Renal cortical epithelial cell (primary cell): ENCODE measurements around the gene IQCN. TPM values are rescaled to one million over a fixed set of nuclear protein-coding genes. Genes with fewer than 3 reads are reported as not detected.

Experiments used
- DNase-seq: peaks from one replicate; pipeline ENCODE4 v3.0.0-alpha.2; 2011; ENCODE audit warnings: low read depth
- total RNA-seq: library from RNA; depleted of rRNA; stranded (reverse); fragments of >200 nt; gene quantifications from 2 replicates; pipeline ENCODE4 v1.2.3, GENCODE V29; 2014

Gene IQCN
- total RNA-seq, 1 donor from 2014 or later, result 0.50 TPM

DNA sequence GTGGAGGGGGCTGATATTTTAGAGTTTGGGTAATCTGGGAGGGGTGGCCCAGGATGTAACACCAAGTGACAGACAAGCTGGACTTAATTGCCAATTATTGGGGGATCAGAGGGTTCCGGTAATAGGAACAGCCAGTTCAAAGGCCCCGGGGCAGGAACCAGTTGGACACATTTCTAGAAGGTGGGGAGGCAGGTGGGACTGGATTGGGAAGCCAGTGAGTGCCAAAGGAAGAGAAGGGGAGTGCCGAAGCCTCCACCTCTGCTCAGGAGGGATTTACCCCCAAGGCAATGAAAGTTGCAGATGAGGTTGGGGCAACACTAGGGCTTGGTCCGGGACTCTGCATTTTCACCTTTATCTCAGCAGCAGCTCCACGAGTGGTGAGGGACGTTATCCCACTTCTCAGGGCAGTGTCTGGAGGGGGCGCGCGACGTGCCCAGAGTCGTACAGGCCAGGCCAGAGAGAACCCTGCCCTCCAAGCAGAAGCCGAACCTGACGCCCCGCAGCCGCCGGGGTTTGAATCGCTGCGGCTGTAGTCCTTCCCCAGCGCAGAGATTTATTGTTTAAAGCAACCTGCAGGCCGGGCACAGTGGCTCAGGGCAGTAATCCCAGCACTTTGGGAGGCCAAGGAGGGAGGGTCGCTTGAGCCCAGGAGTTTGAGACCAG lies 12.9 kb upstream of the IQCN start:
- no peak for DNase-seq

DNA sequence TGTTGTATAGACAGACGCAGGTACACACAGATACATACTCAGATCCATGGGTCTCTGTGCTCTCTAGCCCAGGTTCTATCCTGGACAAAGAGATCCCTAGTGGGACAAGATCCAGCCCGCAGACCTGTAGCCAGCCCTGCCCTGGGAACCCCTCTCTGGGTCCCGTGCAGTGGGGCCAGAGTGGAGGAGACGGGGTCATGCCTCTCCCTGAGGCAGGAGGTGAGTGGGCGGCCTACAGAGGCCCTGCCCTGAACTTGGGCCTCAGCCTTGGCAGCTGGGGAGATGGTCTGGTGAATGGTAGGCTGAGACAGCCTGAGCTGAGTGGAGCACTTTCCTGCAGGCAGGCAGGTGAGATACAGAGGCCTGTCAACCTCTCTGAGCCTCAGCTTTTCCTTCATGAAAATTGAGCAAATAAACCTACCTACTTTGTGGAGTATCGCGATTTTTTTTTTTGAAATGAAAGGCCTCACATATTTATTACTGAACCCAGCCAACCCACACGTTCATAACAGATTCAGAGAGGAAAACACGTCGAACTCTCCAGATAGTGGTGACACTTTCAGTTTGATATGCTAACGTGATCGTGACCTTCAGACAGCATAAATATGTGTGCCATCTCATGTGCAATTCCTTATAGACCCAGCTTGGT lies 10.6 kb upstream of the IQCN start:
- no peak for DNase-seq

DNA sequence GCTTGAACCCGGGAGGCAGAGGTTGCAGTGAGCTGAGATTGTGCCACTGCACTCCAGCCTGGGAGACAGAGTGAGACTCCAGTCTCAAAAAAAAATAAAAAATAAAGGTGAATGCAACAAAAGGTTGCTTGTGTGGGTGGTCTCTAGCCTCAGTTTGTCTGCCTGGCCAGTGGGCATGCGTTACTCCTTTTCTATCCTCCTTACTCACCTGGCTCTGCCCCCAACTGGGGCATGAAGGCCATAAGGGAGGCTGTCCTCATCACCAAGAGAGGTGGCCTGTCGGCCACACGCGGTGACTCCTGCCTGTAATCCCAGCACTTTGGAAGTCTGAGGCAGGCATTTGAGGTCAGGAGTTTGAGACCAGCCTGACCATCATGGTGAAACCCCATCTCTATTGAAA lies 9.1 kb upstream of the IQCN start:
- no peak for DNase-seq

DNA sequence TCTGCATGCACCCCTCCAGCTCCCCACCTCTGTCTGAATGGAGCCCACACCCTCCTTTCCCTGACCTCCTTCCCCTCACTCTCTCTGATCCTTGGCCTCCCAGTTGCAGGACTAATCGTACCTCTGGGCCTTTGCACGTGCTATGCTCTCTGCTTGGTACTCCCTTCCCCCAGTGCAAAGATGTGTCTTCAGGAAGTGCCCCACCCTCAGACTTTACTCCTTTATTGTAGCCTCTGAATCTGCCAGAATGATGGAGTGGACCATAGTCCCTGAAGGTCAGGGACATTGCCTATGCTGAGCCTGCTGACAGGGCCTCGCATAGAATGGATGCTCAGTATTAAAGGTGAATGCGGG lies 8.5 kb upstream of the IQCN start:
- DNase-seq, result no peak

DNA sequence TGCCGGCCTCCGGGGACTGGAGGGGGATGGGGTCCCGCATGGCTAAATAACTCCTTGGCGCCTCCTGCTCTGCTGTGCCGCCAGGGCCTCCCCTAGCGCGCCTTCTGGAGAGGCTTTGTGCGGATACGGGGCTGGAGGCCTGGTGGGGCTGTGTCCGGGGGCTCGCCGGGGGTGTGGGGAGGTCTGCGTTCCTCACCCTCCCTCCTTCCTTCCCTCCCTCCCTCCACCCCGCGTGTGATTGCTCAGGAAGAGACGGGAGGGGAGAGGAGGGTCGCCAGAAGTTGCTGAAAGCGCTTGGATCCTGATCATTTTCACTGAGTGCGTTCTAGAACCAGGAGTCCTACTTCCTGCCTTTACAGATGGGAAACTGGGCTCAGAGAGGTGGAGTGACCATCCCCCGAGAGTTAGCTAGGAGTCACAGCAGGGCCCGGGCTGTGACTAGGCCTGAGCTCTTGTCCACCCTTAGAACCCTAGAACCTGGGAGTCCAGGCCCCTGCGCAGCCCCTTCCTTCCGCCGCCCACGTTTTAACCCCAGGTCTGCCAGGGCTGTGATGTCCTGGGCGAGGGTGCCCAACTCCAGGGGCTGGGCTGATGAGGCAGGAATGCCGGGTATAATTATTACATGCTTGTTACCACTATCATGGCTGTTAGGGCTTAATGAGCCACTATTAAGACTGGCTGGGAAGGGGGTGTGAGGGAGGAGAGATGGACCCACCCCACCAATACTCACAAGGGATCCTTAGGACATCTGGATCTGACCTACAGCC lies 8.0 kb upstream of the IQCN start:
- DNase-seq, result peak; percentile 49

DNA sequence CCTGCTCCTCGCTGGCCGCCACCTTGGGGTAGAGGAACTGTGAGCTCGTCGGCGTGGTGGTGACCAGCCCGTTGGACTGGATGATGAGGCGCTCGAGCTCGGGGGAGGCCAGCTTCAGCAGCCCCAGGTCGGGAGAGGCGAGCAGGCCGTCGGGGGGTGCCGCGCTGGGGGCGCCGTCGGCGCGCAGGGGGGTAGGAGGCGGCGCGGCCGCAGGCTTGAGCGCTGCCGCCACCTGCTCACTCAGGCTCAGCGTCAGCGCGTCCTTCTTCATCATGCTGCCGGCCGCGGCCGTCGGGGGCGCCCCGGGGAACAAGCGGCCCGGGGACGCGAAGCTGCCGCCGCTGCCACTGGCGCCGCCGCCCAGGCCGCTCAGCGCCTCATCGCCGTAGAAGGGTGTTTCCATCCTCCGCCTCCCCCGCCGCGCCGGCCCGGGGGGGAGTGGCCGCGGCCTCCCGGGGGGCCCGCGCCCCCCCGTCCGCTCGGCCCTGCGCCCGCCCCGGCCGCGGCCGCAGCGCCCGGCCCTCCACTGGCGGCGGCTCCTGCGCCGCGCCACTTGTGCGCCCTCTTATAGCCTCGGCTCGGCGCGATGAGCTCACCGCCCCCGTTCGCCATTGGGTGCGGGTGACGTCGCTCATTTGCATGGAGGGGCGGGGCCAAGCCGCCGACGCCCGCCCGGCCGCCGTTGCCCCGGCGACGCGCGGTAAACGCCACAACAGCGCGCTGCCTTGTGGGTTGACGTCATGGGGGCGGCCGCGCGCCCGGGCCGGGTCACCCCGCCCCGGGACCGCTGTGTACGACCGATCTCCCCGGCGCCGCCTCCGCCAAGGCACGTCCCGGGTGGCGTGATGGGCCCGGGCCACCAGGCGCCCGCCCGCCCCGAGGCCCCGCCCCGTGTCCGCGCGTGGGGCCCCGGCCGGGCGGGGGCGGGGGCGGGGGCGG lies 7.1 kb upstream of the IQCN start, which contains the start of gene JUND:
Gene JUND (minus strand): TSS at position 541 of the 939 bp plus-strand sequence. CDS start 138 bp downstream, at position 403.
- peak; percentile 89 for DNase-seq

DNA sequence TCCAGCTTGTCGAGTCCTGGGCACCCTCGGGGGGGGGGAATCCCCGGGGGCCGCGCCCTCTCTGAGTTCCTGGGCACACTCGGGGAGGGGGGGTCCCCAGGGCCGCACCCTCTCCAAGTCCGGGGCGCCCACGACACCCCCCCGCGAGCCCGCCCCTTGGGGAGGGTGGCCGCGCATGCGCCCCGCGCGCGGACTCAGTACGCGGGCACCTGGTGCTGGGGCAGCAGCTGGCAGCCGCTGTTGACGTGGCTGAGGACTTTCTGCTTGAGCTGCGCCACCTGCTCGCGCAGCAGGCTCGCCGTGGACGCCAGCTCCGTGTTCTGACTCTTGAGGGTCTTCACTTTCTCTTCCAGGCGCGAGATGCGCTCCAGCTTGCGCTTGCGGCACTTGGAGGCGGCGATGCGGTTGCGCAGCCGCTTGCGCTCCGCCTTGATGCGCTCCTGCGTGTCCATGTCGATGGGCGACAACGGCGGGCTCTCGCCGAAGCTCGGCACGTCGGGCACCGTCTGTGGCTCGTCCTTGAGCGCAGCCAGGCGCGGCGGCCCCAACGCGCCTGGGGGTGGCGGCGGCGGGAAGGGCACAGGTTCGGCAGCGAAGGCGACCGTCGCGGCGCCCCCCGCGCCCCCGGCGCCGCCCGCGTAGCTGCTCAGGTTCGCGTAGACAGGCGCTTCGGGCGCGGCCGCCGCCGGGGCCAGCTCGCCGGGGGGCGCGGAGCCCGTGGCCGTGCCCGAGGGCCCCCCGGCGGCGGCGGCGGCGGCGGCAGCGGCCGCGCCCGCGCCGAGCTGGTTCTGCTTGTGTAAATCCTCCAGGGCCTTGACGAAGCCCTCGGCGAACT lies 6.2 kb upstream of the IQCN start:
- peak; percentile 28 for DNase-seq

DNA sequence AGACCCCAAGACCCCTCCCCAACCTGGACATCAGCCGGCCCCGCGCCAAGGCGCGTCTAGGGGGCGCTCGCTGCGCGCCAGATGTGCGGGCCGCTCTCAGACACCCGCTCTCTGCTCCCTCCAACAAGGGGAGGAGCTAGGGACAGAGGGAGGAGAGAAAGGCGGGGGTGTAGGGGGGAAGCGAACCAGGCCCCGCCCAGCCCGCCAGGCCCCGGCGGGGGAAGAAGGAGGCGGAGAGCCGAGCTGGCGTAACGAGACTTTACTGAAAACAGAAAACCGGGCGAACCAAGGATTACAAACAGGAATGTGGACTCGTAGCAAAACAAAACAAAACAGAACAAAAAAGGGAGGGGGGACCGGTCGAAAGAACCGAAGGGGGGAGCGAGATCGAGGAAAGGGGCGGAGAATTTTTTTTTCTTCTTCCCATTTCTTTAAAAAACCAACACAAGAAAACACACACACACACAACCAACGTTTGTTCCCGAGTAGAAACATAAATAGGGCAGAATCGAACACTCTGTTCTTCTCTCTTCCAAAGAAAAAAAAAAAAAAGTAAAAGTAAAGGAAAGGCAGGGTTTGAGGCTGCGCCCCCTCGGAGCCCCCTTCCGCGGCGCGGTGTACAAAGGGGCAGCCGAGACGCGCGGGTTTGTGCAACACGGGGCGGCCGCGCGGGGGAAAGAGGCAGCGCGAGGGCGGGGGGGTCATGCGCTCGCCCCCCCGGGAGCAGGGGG lies 5.4 kb upstream of the IQCN start:
- DNase-seq, result peak; percentile 83

DNA sequence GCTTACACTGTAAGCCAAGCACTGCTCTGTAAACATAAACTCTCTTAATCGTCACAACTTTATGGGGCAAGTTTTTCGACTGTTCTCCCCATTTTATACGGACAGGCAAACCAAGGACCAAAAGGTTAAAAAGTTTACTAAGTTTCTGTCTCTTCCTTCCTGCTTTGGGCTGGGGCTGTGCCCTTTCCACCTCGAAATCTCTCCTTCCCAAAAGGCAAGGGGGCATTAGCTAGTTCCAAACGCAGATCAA lies 4.9 kb upstream of the IQCN start:
- no peak for DNase-seq

DNA sequence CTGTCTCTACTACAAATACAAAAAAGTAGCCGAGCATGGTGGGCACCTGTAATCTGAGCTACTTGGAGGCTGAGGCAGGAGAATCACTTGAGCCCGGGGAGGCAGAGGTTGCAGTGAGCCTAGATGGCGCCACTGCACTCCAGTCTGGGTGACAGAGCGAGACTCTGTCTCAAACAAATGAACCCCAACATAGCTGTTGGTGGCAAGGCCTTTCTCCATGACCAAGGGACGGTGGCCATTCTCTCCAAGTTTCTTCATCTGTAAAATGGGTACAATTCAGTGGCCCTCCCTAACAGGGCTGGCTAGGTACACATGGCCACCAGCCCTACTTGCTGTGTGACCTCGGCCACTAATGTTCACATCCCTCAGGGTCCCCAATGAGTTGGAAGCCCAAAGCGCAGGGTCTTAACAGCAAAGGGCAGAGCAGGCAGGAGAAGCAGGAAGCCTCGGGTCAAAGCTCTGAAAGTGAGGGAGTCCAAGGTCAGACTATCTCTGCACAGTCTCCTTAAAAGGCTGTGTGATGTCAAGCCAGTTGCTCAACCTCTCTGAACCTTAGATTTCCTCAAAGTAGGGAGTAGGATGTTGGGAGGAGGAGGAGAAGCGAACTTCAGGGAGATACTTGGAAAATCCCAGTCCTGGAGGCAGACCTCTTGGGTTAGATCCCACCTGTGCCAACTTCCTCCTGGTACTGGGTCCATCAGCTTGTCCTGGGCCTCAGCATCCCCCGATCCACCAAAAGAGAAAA lies 4.4 kb upstream of the IQCN start:
- peak; percentile 9 for DNase-seq

DNA sequence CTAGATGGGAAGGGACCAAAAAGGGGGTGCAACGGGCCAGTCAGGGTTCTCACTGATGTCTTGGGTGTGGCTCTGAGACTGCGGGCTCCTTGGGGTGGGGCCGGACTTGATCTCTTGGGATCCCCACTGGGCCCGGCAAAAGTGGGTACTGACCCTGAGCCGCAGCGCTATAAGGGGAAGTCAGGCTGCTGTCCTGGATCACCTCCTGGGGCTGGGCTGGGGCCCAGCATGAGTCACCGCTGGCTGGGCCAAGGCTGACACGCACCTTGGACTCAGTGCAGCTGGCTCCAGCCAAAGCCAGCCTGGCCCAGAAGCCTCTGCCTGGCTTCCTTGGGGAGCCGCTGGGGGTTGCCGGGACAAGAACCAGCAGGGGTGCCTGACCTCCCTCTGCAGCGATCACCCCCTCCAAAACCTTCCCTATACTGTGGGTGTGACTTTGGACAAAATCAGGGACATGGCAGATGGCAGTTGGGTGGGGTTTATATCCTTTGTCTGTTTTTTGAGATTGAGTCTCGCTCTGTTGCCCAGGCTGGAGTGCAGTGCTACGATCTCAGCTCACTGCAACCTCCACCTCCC lies 617 bp upstream of the IQCN start:
- peak; percentile 80 for DNase-seq

DNA sequence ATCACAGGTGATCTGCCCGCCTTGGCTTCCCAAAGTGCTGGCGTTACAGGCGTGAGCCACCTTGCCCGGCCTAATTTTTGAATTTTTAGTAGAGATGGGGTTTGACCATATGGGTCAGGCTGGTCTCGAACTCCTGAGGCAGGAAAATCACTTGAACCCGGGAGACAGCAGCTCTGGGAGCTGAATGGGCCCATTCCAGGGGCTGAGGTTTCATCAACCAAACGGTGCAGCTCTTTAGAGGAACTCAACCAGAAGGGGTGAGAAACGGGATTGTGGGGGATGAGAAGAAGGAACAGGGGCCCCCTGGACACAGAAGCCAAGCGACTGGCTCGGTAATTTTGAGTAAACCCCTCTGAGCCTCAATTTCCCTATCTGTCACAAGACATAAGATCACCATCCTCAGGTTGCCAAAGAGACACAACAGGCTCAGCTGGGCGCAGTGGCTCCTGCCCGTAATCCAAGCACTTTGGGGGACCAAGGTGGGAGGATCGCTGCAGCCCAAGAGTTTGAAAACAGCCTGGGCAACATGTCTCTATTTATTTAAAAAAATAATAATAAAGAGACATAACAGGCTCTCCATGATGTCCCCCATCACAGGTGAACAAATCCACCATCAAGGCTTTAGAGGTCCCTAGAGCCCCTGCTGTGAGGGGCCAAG lies 562 bp downstream of the IQCN start:
- no peak for DNase-seq

DNA sequence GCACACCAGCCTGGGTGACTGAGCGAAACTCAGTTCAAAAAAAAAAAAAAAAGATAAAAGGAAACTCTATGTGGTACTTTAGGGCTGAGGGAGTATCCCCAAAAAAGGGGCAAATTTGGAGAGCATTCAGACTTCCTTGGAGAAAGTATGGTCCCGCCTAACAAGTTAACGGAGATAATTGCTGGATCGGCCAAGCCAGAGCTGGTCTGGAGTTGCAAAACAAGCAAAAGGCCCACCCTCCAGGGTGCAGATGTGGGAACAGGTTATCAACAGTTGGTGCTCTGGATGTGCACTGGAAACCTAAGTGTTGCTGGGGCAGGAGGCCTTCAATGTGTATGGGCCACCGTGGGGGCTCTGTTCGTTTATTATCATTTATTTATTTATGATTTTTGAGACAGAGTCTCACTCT lies 2.8 kb downstream of the IQCN start:
- DNase-seq, result no peak

DNA sequence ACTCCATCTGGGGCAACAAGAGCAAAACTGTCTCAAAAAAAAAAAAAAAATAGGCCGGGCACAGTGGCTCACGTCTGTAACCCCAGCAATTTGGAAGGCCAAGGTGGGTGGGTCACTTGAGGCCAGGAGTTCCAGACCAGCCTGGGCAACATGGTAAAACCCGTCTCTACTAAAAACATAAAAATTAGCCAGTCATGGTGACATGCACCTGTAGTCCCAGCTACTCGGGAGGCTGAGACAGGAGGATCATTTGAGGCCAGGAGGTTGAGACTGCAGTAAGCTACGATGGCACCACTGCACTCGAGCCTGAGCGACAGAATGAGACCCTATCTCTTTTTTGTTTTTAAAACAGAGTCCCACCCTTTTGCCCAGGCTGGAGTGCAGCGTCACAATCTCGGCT lies 3.9 kb downstream of the IQCN start:
- no peak for DNase-seq

DNA sequence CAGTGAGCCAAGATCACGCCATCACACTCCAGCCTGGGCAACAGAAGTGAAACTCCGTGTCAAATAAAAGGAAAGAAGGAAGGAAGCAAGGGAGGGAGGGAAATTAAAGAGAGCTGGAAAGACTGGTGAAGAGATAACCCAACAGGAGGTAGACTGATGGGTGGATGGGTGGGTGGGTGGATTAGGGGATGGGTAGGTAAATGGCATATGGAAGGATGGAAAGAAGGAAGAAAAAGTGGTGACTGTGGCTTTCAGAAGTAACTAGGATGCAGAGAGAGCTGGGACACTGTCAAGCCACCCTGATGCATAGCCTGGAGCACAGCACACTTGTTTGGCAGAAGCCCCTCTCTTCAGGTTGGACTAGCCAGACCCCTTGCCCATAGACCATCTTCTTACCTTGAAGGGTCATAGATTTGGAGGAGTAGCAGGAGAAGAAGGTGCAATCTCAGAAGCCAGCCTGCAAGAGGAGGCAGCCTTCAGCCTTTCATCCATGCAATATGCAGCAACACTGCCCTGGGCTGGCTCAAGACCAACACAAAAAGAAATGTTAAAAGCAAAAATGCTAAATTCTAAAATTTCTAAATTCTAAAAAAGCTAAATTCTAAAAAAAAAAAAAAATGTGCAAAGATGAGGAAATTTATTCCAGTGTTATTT lies 5.1 kb downstream of the IQCN start:
- no peak for DNase-seq

DNA sequence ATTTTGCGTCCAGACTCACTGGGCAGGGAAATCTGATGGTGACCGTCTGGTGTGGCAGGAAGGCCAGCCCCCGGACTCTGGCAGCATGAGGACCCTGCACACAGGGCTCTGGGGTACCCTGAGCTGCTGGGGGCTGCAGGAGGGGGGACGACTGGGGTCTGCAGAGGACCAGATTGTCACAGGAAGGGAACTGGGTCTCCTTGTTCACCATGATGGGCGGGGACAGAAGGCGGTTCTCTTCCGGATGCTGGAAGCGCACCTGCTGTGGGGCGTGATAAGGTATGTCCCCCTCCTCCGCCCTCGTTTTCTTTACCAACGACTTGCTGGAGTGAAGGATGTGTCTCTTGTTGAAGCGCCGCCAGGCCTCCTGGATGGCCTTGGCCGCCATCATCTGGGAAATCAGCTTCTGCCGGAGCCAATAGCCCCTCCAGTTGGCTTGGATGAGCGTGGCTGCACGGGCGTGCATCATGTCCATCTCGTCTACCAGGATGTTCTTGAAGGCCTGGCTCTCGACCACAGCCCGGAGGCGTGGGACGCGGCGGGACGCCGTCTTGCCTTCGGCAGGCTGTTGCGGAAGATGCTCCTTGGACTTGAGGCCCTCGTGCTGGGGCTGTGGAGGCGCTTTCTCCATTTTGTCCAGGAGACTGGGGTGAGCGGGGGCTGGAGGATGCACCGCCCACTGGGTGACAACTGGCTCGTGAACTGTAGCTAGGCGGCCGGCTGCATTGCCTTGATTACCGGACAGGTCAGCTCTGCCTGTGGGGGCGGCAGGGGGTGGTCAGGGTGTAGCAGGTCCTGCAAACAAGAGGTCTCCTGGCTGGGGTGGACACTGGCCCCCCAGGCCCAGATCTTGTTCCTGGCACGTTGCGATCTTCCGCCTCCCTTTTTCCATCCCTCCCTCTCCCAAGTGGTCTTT lies 7.2 kb downstream of the IQCN start:
- DNase-seq, result no peak

DNA sequence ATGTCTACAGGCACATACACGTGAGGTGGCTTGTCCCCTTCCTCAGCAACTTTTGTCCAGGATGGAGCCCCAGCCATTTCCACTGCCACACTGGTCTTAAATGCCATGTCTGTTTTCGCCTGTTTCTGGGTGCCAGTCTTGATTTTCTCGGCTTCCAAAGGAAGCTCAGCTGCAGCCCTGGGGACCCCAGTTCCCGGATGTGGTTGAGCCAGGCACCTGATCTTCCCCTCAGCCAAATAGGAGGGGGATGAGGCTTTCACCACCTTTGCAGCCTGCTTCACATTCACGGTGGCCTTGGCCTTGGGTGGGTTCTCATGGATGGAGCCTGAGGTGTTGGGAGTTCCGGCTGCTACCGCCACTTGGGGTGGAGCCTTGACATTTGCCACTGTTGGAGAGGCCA lies 8.7 kb downstream of the IQCN start:
- no peak for DNase-seq
